NCI-H1417 treated with DMSO at 0.1 percent for 48 hours (cell line): ENCODE measurements around the gene HCFC1R1.

Experiments used
- DNase-seq: peaks from one replicate; lab custom pipeline; 2025; lab: John Stamatoyannopoulos, UW

Gene HCFC1R1

DNA sequence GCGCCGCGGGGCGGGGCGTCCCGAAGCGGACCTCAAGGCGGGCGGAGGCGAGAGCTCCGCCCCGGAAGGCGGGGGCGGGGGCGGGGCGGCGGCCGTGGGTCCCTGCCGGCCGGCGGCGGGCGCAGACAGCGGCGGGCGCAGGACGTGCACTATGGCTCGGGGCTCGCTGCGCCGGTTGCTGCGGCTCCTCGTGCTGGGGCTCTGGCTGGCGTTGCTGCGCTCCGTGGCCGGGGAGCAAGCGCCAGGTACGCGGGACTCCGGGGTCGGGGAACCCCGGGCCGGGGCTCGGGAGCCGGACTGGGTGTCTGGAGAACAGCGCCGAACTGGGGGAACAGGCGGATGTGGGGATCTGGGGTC lies 3.5 kb downstream of the HCFC1R1 start, which contains the start of gene TNFRSF12A:
Gene TNFRSF12A, plus strand, starts transcription at position 122 of the 357 bp plus-strand sequence. Its CDS starts 30 bp downstream, at position 152.
- no peak for DNase-seq

DNA sequence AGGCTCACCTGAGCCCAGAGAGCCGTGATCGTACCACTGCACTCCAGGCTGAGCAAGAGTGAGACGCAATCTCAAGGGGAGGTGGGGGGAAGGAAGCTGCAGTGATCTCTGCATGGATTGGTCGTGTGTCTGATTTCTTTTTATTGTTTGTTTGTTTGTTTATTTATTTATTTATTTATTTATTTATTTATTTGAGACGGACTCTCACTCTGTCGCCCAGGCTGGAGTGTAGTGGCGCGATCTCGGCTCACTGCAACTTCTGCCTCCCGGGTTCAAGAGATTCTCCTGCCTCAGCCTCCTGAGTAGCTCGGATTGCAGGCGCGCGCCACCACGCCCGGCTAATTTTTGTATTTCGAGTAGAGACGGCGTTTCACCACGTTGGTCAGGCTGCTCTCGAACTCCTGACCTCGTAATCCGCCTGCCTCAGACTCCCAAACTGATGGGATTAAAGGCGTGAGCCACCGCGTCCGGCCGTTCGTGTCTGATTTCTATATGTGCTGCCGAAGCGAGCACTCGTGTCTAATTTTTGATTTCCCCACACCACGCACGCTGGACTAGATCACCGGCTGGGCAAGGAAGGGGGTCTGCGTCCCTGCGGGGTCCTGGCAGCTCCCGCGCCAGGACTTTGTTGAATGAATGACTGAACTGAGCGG lies 4.0 kb downstream of the HCFC1R1 start:
- DNase-seq: no peak

DNA sequence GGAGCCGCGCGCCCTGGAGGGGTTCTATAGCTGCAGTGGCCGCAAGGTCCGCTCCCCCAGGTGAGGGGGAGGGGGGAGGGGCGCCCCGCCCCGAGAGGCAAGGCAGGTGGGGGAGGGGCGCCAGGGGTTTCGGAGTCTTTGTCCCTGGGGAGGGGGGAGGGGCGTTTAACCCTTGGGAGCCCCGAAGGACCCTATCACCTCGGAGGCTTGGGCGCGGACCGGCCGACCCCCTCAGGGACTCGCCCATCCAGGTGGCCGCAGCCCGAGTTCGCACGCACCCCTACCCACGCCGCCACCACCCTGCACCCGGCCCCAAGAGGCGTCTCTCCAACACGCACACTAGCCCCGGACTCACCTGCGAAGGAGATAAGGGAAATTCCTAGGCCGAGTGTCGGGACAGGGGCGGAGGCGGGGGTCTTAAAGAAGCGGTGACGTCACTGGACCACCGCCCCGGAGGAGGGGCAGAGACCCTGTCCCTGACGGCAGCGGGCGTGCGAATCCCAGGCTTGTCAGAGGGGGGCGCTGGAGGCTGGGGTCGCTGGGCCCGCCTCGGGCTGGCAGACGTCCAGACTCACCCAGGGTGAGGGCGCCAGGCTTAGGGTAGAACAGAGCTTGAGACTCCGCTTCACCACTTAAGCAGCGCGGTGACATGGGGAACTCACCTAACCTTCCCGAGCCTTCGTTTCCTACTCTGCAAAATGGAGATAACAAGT lies 5.8 kb downstream of the HCFC1R1 start, which contains the start of gene CLDN6:
Gene CLDN6, minus strand, starts transcription at position 390 of the 713 bp plus-strand sequence. CDS start 2,162 bp downstream, outside the sequence.
- DNase-seq: no peak

DNA sequence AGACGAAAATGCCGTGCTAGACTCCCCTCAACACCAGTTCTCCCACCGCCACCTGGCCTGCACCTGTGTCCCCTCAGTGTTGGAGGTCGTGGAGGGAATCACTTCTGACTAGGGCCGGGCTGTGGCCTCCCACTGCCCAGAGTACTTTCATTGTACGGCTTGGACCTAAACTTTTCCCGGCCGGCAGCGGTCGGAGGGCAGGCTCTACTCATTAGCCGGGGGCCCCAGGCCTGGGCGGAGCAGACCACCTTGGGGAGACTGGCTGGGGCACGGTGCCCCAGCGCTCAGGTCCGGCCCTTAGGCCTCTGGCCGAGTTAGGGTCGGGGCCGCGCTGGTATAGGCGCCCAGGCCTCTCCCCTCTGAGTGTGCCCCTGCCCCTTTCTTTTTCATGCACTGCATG lies 6.4 kb downstream of the HCFC1R1 start:
- DNase-seq: no peak

DNA sequence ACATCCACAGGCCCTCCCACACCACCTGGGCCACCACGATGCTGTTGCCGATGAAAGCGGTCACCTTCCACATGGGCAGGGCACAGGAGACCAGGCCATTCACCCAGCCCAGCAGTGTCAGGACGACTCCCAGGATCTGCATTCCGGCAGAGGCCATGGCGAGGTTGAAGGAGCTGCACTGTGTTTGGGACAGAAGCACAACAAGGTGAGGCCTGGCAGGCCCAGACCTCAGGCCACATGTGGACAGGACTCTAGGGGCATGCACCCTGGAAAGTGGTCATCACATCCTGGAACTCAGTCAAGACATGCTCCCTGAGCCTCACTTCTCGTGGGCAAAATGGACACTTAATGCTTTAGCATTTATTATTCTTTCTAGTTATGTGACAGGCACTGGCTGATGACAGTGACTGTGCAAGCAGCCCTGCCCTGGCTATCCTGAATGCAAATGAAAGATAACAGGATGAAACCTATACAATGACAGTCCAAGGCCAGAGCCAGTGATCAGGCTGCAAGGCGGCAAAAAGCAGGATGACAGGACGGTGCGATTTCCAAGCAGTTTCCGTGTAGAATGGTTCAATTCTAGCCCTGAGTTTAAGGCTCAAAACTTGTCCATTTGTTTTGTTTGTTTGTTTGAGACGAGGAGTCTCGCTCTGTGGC lies 7.7 kb downstream of the HCFC1R1 start:
- DNase-seq: no peak

DNA sequence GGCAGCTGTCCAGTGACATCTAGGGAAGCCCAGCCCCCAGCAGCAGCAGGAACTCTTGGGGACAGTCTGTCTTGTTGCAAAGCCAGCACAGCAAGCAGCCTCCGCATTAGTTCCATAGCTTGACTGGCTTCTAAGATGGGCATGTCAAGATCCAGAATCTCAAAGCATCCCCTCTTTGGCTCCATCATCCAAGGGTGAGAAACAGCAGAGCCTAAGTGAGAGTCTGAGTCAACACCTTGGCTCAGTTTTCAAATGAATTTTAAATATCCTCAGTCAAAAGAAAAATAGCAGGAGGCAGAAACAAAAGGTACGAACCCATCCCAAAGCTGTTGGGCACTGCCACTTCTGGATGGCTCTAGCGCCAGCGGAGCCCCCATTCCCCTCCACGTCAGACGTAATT lies 8.8 kb downstream of the HCFC1R1 start:
- no peak for DNase-seq

DNA sequence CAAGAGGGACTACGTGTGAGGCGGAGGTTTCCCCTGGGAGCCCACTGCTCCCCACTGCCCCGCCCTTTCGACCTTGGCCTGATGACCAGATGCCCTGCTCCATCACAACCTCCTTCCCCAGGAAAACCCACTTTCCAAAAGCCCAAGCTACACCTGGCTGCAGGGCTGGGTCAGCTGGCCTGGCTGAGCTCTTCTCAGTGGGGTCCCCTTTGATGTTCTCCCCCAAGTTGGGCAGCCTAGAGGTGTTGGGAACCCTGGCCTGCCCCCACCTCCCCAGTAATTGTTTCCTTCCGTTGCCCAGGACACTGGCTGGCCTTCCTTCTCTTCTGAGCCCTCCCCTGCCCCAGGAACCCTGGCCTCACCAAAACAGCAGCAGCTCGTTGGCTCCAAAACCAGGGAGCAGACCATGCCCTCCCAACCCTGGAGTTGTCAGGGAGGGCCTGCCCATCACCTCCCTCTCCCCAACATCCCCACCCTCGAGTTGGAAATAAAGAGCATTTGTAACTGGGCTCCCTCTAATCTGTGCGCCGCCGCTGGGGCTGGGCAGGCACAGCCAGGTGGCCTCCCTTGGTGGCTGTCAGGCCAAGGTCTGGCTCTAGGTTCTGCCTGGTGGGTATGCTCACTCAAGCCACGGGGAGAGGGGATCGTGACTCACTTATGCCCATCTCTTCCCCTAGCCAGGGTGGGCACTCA lies 9.6 kb downstream of the HCFC1R1 start:
- DNase-seq: no peak

DNA sequence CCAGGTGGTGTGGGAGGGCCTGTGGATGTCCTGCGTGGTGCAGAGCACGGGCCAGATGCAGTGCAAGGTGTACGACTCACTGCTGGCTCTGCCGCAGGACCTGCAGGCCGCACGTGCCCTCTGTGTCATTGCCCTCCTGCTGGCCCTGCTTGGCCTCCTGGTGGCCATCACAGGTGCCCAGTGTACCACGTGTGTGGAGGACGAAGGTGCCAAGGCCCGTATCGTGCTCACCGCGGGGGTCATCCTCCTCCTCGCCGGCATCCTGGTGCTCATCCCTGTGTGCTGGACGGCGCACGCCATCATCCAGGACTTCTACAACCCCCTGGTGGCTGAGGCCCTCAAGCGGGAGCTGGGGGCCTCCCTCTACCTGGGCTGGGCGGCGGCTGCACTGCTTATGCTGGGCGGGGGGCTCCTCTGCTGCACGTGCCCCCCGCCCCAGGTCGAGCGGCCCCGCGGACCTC lies 10.2 kb downstream of the HCFC1R1 start:
- no peak for DNase-seq

DNA sequence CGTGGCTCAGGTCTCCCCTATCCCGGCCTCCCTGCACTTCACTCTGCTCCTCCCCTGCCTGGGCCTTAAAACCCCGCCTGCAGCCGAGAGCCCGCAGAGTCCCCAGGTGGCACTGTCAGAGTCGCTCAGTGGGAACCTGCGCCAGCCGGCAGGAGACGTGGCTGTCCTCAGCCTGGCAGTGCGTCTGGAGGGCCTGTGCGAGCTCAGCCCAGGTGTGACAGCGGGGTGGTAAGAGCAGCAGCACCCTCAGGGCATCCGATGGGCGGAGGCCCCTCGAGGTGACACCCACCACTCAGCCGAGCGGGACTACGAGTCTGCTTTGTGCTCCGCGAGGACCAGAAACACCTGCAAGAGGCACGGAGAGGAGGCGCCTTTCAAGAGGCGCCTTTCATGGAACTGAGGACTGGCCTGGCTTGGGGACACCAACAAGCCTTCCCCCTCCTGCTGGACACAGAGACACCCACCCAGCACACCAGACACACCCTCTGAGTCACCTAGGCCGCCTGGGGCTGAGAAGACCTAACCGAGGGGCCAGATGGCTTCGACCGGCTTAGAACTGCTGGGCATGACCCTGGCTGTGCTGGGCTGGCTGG lies 10.8 kb downstream of the HCFC1R1 start, which contains the start of gene CLDN9:
Gene CLDN9, plus strand, starts transcription at position 96 of the 593 bp plus-strand sequence. Its CDS starts 440 bp downstream, at position 536.
- peak; percentile 39 for DNase-seq

DNA sequence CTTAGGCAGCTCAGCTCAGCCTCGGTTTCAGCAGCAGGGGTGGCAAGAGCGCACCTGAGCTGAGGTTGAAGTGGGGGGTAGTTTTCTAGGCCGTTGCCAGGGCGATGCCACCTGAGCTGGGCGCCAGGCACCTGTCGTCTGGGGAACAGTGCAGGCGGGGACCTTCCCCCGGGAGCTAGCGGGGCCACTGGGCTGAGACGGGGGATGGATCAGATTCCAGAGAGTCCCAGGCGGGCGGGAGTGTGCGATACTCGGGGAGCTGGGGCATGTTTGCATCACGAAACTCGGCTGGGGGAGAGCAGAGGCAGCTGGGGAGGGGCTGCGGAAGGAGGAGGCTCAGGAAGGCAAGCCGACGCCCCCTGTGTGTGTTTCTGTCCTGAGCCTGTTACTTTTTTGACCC lies 11.5 kb downstream of the HCFC1R1 start:
- DNase-seq: no peak

DNA sequence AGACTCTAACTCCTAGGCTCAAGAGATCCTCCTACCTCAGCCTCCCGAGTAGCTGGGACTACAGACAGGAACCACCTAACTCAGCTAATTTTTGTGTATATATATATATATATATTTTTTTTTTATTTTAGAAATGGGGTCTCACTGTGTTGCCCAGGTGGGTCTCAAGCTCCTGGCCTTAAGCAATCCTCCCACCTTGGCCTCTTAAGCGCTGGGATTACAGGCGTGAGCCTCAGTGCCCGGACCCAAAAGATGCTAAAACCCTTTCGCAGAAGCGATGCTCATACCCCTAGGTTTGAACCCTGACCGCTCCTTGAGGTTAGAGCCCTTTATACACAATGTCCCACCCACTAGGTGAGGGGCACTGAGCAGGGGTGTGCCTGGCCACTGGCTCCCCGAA lies 13.2 kb downstream of the HCFC1R1 start:
- no peak for DNase-seq

DNA sequence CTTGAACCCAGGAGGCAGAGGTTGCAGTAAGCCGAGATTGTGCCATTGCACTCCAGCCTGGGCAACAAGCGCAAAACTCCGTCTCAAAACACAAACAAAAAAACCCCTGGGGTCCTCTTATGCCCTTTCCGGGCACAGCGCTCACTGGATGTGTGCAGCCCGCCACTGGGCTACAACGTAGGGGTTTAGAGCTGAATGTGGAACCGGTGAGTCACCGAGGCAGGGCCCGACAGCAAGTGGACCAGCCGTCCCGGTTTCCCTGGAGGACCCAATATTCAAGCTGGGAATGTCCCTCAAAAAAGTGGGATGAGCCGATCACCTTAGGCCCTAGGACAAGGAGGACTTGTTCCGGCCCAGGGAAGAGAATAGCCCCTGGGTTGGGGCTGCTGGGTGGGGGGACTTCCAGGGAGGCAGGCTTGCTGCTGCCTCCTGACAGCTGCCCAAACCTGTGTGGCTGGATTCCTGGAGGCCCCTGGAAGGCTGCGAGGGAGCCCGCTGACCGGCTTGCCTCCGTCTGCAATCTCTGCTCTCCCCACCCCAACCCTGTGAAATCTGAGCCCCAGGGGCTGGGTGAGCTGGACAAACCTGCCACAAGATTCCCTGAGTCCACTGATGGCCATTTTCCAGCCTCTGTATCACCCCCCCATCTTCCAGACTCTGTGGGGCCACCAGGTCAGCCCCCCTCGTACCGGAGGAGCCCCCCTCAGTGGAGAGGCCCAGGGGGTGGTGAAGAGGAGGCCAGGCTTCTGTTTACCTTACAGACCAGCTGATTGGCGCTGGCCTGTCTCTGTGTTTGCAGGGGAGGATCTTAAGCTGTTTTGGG lies 14.0 kb downstream of the HCFC1R1 start:
- DNase-seq: no peak

DNA sequence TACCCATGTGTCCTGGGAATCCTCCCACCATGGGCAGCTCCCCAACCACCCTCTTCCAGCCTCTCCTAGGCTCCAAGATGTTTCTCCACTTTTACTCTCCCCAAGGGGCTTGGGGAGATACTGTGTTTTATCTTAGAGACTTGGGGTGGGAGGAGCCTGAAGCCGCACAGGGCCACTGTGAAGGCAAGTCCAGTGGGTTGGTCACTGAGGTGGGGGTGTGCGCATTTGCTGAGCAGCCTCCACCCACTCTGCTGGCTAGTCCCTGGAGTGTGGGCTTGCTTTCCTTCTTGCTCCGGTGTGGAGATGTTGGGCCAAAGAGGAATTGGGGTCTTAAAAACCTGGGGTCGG lies 15.1 kb downstream of the HCFC1R1 start:
- DNase-seq: no peak

DNA sequence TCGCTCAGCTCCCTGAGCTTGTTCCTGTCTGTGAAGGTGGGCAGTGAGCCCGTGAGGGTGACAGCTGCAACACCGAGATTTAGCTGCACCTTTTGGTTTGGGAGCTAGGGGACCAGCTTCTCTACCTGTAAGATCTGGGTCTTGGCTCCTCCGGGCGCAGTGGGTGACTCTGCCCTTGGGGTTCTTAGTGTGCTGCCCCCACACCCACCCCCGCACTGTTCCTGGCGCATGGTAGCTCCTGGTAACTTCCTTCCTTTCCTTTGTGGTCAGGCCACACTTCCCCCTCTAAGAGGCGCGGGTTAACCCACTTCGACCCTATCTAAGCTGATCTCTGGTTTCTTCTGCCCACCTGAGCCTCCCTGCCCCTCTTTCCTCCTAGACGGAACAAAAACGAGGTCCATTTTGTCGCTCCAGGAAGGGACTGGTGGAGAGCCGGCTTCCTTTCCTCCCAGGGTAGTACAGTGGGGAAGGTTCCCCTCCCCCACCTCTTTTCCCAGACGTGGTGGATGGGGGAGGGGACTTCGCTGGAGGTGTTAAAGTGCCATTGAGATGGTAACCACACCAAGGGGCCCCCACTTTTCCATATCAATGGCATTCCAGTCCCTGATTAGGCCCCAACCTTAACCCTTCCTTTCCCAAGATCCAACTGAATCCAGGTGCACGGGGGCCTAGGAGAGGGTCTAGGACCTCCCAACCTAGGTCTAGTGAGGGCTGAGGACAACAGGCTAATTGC lies 15.6 kb downstream of the HCFC1R1 start:
- DNase-seq: no peak

DNA sequence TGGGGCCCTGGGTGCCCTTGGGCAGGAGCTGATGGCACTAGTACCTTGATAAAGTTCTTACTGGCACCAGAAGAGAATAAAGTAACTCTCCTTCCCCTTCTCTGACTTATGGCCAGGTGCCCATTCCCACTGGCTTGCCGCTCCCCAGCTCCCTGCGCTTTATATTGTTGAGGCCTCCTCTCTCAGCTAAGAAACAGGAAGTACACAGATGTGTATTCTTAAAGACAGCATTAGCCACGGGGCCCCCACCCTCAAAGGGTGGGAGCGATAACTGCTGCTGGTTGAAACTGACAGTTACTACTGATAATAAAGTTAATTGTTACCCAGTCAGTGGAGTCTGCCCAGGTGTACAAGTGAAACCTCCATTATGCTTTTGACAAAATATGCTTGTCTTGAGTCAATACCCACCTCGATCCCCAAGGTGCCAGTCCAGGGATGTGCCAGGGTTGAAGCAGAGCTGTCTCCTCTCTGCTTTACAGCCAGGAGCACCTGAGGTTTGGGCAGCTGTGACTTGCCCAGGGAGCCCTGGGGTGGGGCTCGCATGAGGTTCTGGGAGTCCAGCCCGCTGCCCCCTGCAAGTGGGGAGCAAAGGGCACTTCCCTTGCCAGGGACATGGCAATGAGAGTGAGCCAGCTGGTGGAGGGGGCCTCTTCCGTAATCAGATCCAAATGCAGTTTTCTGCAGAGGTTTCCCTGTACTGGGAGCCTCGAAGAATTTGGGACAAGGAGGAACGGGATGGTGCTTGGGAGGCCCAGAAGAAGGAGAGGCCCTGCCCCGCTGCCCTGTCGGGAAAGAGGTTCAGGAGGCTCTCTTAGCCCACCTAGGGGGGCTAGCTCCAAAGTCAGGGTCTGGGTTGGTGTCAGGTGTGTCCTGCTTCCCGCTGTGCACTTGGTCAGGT lies 16.4 kb downstream of the HCFC1R1 start:
- DNase-seq: no peak

DNA sequence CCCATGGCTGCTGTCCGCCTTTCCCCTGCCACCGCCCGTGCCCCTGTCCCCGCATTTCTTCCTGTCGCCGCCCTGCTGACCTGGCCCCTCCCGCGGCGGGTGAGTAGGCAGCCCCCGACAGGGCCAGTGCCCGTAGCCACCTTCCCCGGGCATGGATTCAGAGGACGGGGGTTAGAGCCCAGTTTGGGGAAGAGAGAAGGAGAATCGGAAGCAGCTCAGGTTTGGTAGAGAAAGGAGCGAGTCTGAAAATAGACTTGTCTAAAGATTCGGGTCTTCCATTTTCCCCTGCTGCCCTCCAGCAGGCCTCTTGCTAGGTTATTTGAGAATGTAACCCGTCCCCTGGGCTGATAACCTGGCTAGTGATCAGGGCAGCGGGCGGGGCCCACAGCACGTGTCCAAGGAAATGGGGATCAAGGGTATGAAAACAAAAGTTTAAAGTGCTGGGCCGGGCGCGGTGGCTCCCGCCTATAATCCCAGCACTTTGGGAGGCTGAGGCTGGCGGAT lies 18.9 kb downstream of the HCFC1R1 start:
- no peak for DNase-seq

DNA sequence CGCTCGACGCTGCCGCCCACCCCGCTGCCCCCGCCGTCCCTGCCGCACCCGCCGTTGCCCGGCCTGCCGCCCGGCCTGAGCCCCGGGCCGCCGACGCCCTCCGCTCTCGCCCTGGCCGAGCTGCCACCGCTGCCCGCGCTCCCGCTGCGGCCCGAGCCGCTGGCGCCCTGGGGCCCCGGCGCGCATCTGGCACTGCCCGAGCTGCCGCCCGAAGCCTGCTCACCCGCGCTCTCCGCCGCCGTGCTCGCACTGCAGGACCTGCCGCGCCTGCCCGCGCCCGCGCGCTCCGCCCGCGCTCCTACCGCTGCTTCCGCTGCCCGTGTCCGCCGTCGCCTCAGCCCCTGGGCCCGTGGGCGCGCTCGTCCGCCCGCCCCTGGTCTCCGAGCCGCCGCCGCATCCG lies 19.4 kb downstream of the HCFC1R1 start:
- no peak for DNase-seq

DNA sequence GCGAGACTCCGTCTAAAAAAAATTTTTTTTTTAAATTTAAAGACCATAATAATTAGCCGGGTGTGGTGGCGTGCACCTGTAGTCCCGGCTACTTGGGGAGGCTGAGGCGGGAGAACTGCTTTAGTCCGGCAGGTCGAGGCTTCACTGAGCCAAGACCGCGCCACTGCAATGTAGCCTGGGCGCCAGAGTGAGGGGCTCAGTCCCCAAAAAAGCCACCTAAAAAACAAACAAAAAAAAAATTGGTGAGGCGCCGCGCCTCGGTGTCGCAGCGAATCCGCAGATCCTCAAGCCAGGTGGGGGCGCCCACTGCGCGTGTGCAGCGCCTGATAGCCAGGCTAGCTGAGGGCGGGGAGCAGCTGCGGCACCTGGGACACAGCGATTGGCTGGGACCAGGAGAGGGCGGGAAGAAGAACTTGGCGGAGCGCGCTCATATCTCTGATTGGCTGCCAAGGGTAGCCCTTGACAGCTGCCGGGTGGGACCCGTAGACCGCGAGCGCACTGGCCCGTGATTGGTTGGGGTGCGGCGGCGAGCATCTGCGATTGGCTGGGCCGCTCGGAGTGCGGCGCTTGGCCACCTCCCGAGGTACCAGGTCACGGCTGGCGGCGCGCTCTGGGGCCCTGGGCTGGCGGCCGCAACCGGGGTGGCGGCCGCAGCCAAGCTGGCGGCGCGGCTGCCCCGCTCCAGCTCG lies 20.0 kb downstream of the HCFC1R1 start:
- DNase-seq: peak; percentile 93

DNA sequence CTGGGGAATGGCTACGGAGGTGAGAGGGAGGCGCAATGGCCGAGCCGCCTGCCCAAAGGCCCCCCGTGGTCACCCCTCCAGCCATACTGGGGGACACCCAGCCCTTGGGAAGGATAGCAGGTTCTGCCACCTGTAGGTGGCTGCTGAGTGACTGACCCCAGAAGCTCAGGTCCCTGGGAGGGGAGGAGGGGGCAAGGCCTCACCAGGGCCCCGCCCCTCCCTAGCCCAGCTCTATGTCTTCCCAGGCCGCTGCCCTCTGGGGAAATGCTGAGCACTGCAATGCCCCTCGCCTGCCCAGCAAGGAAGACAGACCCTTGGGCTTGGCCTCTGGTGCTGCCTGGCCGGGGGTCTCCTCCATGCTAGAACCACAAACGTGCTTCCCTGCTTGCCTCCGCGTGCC lies 22.4 kb downstream of the HCFC1R1 start:
- DNase-seq: no peak
